ENCODE data around the gene PHF13. TPM values are rescaled to one million over a fixed set of nuclear protein-coding genes. Genes with fewer than 3 reads are reported as not detected.
"Not testable (repeated sequence)": the region's sequence is repeated elsewhere in the genome, so short reads cannot be mapped to it uniquely, and the experiment has no call there.

The PHF13 gene
- total and polyA plus RNA-seq, 2 of the 4 experiments (the other 2 are of a cell fraction): 7.3 to 9.8 TPM

DNA sequence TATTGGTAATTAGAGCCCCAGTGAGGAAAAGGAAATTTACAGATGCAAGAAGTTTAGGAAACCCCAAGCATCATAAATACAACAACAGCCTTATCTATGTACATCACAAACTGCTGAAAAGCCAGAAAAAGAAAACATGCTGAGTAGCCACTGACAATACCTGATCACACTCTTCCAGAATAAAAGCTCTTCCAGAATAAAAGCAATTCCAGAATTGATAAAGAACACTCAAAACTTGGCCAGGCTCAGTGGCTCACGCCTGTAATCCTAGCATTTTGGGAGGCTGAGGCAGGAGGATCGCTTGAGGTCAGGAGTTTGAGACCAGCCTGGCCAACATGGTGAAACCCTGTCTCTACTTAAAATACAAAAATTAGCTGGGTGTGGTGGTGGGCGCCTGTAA lies 27.3 kb downstream of the PHF13 start:
- H3K79me1 ChIP-seq (ENCODE audit: low read depth in 1 of 2, low read length in 2 of 2); H3K4me1 ChIP-seq (ENCODE audit: control insufficient read depth, insufficient read depth, low read length); H3K9me3 ChIP-seq (ENCODE audit: control insufficient read depth, insufficient read depth, low read length); H3K14ac ChIP-seq (replicated peaks; ENCODE audit: low read depth, low read length); CTCF ChIA-PET; H3K18ac ChIP-seq (ENCODE audit: low read depth, low read length); ATAC-seq (ENCODE audit: low read depth); H3K4ac ChIP-seq (ENCODE audit: low read depth, low read length); H2BK20ac ChIP-seq (ENCODE audit: low read depth, low read length); H3K56ac ChIP-seq (ENCODE audit: extremely low read depth, insufficient read depth, low read length); H3K23ac ChIP-seq (ENCODE audit: low read depth, low read length); H3K27me3 ChIP-seq (ENCODE audit: control insufficient read depth, insufficient read depth, low read length); H2BK5ac ChIP-seq (ENCODE audit: low read depth, low read length, poor library complexity, severe bottlenecking); H3K9ac ChIP-seq (ENCODE audit: low read depth, low read length); H2BK15ac ChIP-seq (ENCODE audit: low read depth, low read length); H4K8ac ChIP-seq (ENCODE audit: low read depth in 2 of 2, low read length in 2 of 2); H2AFZ ChIP-seq (replicated peaks; ENCODE audit: low read length, poor library complexity); H3K27ac ChIP-seq (ENCODE audit: insufficient read depth, low read length); H4K5ac ChIP-seq (ENCODE audit: low read depth, low read length); dilution Hi-C loops (cut with HindIII; ENCODE audit: low sequenced_read_pairs, unreplicated experiment); BruUV-seq (replicated peaks); POLR2A ChIA-PET (ENCODE audit: unreplicated experiment); H4K91ac ChIP-seq (ENCODE audit: insufficient read depth, low read depth, low read length); DNase-seq; H3K9me1 ChIP-seq (ENCODE audit: insufficient read depth, low read length); intact Hi-C loops (cut with micrococcal nuclease); H3K4me3 ChIP-seq (ENCODE audit: insufficient read depth, low read depth, low read length); H2BK120ac ChIP-seq (ENCODE audit: low read depth, low read length); H4K20me1 ChIP-seq (ENCODE audit: insufficient read depth, low read length); H2AK5ac ChIP-seq (ENCODE audit: low read depth, low read length); H2AK9ac ChIP-seq (replicated peaks; ENCODE audit: low read depth, low read length, poor library complexity); H3K4me2 ChIP-seq (ENCODE audit: low read depth, low read length): not testable (repeated sequence)
- H3K36me3 ChIP-seq (ENCODE audit: control insufficient read depth, insufficient read depth, low read length): peaks cover 55% of the 10 kb centered on the region
- in situ Hi-C loops (cut with MboI; ENCODE audit: low sequenced_read_pairs): loop anchor here (10.0 kb wide), 1 partner anchor 146 kb away; the partner anchor contains the start of gene PLEKHG5
- WGBS, 2 experiments (ENCODE audit: extremely low coverage in 2 of 2, insufficient read length in 1 of 2): 100% methylated on average over 1 of the region's 3 CpGs; no CpG with 5 or more reads in 1 of the 2 experiments
